Colon (tissue), 2 donors: ENCODE measurements around the gene APP.

Experiments
- FAIRE-seq: peaks from 2 replicates; lab custom pipeline; 2012; peaks lifted over from hg19 to GRCh38; lab: Jason Lieb, UNC
- donor health status: control.
- donor health status: control.

Gene APP

DNA sequence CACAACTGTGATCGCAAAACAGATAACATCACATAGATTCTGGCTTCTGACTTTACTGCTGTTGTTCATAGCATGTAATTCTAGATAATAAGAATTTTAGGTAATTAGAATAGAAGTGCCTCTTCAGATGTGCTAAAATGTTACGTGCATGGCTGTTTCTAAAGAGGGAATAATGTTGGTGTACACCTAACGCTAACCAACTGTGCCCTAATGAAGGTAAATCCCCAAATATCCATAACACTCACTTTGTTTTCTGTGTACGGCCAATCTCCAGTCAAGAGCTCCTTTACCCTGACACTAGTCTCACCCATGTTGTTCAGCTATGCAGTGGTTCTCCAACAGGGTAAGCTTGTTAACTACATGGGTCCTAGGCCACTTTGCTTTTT lies 44.4 kb downstream of the APP start:
- no peak for FAIRE-seq

GRCh38 chr21:26125433-26126167 lies 45.0 kb downstream of the APP start:
- FAIRE-seq, result no peak

DNA sequence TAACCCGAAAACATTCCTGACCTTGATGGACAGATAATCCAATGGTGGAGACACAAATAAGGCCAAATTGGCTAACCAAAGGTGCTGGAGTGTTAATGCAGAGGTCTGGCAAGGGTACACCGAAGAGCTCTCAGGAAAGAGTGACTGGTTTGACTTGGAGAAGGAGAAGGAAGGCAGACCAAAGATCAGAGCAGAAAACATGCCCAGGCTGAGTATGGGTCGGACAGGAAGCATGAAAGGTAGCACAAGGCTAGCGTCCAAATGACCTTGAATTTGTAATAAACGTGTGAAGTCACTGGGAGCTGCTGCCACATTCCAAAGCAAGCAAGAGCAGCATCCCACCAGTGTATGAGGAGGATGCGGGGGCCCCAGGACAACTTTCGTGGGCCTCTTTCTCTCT lies 45.7 kb downstream of the APP start:
- FAIRE-seq, result no peak

GRCh38 chr21:26124421-26124833 lies 46.1 kb downstream of the APP start:
- FAIRE-seq, result no peak

DNA sequence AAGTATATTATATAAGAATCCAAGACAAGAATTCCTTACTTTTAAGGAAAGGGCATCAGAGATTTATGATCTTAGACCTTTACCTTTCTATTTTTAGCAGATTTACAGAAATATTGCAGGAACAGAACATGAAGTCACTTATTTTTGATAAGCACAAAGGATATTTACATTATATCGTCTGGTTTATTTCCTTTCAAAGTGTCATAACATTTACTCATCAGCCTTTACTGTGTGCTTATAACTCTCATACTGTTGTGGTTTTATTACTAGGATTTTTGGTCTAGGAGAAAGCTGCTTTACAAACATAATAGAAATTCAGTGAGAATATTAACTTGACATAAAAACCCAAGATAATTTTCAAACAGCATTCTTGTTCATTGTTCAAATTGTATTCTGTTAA lies 47.6 kb downstream of the APP start:
- no peak for FAIRE-seq

GRCh38 chr21:26120828-26121227 lies 49.7 kb downstream of the APP start:
- FAIRE-seq, result no peak

GRCh38 chr21:26119906-26120305 lies 50.7 kb downstream of the APP start:
- no peak for FAIRE-seq

- FAIRE-seq, result no peak
Observed at GRCh38 chr21:26118938-26119540, 51.5 kb downstream of the APP start.

GRCh38 chr21:26117972-26118367 lies 52.6 kb downstream of the APP start:
- no peak for FAIRE-seq

- no peak for FAIRE-seq
Observed at GRCh38 chr21:26117324-26117971, 53.1 kb downstream of the APP start.

GRCh38 chr21:26116456-26117011 lies 54.0 kb downstream of the APP start:
- FAIRE-seq, result no peak

DNA sequence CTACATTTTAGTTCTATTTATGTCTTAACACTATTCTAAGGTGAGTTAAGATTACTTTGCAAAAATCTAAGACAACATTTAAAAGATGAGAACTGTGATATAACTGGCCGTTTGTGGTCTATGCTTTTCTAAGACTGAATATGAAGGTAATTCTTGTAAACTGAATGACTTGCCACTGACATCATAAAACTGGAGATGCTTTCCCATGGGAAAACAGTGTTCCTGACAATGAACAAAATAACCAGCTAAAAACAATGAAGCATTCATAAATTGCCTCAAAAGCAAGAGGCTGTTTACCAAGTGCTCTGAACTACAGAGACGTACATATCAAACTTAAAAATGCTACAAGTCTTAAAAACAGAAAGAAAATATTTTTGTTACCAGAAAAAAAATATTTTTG lies 54.7 kb downstream of the APP start:
- FAIRE-seq, result no peak

GRCh38 chr21:26115305-26115704 lies 55.3 kb downstream of the APP start:
- no peak for FAIRE-seq

- no peak for FAIRE-seq
Observed at GRCh38 chr21:26112975-26113374, 57.6 kb downstream of the APP start.

DNA sequence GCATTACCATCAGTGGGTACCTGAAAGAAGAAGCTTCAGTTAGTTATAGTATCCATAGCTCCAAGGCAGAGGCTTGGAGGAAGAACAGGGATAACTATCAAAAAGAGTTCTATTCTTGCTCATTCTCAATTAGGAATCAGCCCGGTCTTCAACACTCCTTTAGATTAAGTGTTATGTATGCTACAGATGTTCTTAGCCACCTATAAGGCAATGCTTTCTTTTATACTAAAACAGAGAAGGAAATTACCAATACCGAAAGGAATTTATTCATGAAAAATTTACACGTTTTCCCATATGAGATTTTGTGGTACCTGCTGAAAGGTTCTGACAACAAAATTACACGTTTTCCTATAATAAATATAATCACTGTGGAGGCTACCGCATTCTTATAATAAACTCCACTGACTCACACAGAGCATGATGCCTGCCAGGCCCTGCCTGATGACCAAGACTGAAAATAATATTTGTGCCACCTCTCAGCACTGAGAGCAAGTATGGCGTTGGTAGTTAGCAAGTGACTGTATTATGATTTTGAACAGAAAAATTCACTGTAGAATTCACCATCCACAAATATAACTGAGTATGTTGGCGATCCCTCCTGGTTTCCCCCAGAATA lies 58.3 kb downstream of the APP start:
- no peak for FAIRE-seq

- FAIRE-seq, result no peak
Observed at GRCh38 chr21:26110715-26111114, 59.9 kb downstream of the APP start.

DNA sequence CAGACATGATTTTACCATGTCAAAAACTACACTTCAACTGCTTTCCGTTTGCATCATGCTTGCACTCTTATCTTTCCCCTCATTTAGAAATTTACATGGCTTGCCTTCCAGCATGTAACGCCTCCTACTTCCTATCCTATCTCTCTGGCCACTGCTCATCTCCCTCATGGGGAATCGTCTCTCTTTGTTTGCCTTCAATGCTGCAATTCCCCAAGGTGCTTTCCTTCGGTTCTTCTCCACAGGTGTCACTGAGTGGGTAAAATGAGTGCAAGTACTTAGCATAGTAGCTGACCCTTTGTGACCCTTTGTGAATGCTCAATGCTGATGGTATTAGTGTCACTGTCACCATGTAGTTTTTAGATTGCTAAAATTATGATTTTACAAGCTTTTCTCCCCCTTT lies 63.1 kb downstream of the APP start:
- no peak for FAIRE-seq

GRCh38 chr21:26106562-26106961 lies 64.0 kb downstream of the APP start:
- FAIRE-seq, result no peak

- FAIRE-seq, result no peak
Observed at GRCh38 chr21:26105819-26106218, 64.8 kb downstream of the APP start.

- FAIRE-seq, result no peak
Observed at GRCh38 chr21:26100573-26100972, 70.0 kb downstream of the APP start.

GRCh38 chr21:26099610-26100219 lies 70.9 kb downstream of the APP start:
- no peak for FAIRE-seq

- FAIRE-seq, result no peak
Observed at GRCh38 chr21:26098772-26099397, 71.7 kb downstream of the APP start.
